H9 (cell line): Measurements from ENCODE around the gene ABL2. TPM values are rescaled to one million over a fixed set of nuclear protein-coding genes. Genes with fewer than 3 reads are reported as not detected.

Experiments used
- DNase-seq: peaks from one replicate; pipeline ENCODE4 v3.0.0-alpha.2; 2017
- H2AFZ ChIP-seq: one replicate; pipeline ENCODE4 v1.6.1; 2013; ENCODE audit warnings: mild to moderate bottlenecking, low read length, control low read depth, moderate library complexity
- H2AK5ac ChIP-seq: 2 replicates; pipeline ENCODE4 v1.6.1; 2013; ENCODE audit warnings: low read length, control low read depth, mixed read lengths; ENCODE audit not compliant: insufficient read length
- H2BK120ac ChIP-seq: one replicate; pipeline ENCODE4 v1.6.1; 2013; ENCODE audit warnings: low read depth, mild to moderate bottlenecking, low read length, control low read depth, inconsistent platforms; ENCODE audit not compliant: poor library complexity, severe bottlenecking
- H2BK12ac ChIP-seq: 2 replicates; pipeline ENCODE4 v1.6.1; 2013; ENCODE audit warnings: low read length, control low read depth, mixed read lengths, low read depth; ENCODE audit not compliant: insufficient read length
- H2BK15ac ChIP-seq: 2 replicates; pipeline ENCODE4 v1.6.1; 2013; ENCODE audit warnings: low read depth, low read length, control low read depth
- H2BK20ac ChIP-seq: one replicate; pipeline ENCODE4 v1.6.1; 2013; ENCODE audit warnings: low read depth, mild to moderate bottlenecking, low read length, control low read depth, inconsistent platforms; ENCODE audit not compliant: poor library complexity, severe bottlenecking
- H2BK5ac ChIP-seq: 2 replicates; pipeline ENCODE4 v1.6.1; 2013; ENCODE audit warnings: low read length, control low read depth, mixed read lengths; ENCODE audit not compliant: insufficient read length
- H3K14ac ChIP-seq: 2 replicates; pipeline ENCODE4 v1.6.1; 2013; ENCODE audit warnings: low read length, control low read depth; ENCODE audit not compliant: insufficient read depth
- H3K18ac ChIP-seq: 2 replicates; pipeline ENCODE4 v1.6.1; 2013; ENCODE audit warnings: low read depth, mild to moderate bottlenecking, mixed read lengths, low read length, control low read depth; ENCODE audit not compliant: insufficient read length
- H3K23ac ChIP-seq: 2 replicates; pipeline ENCODE4 v1.6.1; 2013; ENCODE audit warnings: low read length, control low read depth, mixed read lengths, low read depth; ENCODE audit not compliant: insufficient read length
- H3K23me2 ChIP-seq: 2 replicates; pipeline ENCODE4 v1.6.1; 2013; ENCODE audit warnings: low read depth, mild to moderate bottlenecking, mixed read lengths, low read length, control low read depth; ENCODE audit not compliant: insufficient read length, poor library complexity, severe bottlenecking
- H3K27ac ChIP-seq: 2 replicates; pipeline ENCODE4 v1.5.1; 2013; ENCODE audit warnings: low read length, control low read depth, mixed read lengths, low read depth; ENCODE audit not compliant: insufficient read length
- H3K27me3 ChIP-seq: 2 replicates; pipeline ENCODE4 v1.6.1; 2013; ENCODE audit warnings: low read length, control low read depth, inconsistent platforms; ENCODE audit not compliant: insufficient read depth
- H3K4ac ChIP-seq: 2 replicates; pipeline ENCODE4 v1.6.1; 2013; ENCODE audit warnings: low read depth, mild to moderate bottlenecking, control low read depth, inconsistent platforms, low read length, moderate library complexity
- H3K4me1 ChIP-seq: 2 replicates; pipeline ENCODE4 v1.6.1; 2013; ENCODE audit warnings: low read length, control low read depth, inconsistent platforms; ENCODE audit not compliant: insufficient read depth
- H3K4me2 ChIP-seq: 2 replicates; pipeline ENCODE4 v1.6.1; 2013; ENCODE audit warnings: low read length, control low read depth, mixed read lengths; ENCODE audit not compliant: insufficient read length, insufficient read depth
- H3K56ac ChIP-seq: 2 replicates; pipeline ENCODE4 v1.6.1; 2013; ENCODE audit warnings: low read depth, mild to moderate bottlenecking, mixed read lengths, low read length, control low read depth; ENCODE audit not compliant: insufficient read length
- H3K79me1 ChIP-seq: 2 replicates; pipeline ENCODE4 v1.6.1; 2013; ENCODE audit warnings: low read depth, mild to moderate bottlenecking, moderate library complexity, low read length, control low read depth, inconsistent platforms; ENCODE audit not compliant: insufficient read depth, poor library complexity, severe bottlenecking
- H3K79me2 ChIP-seq: 2 replicates; pipeline ENCODE4 v1.6.1; 2013; ENCODE audit warnings: low read length, control low read depth, inconsistent platforms; ENCODE audit not compliant: insufficient read depth
- H3K9ac ChIP-seq: 2 replicates; pipeline ENCODE4 v1.6.1; 2013; ENCODE audit warnings: low read length, control low read depth, mixed read lengths; ENCODE audit not compliant: insufficient read length; ENCODE audit errors: extremely low read depth
- H3K9me3 ChIP-seq: one replicate; pipeline ENCODE4 v1.6.1; 2013; ENCODE audit warnings: low read depth, low read length, inconsistent platforms; ENCODE audit not compliant: control insufficient read depth
- H3T11ph ChIP-seq: one replicate; pipeline ENCODE4 v1.6.1; 2013; ENCODE audit warnings: mild to moderate bottlenecking, low read length, control low read depth, inconsistent platforms
- H4K20me1 ChIP-seq: one replicate; pipeline ENCODE4 v1.6.1; 2013; ENCODE audit not compliant: control insufficient read depth, insufficient read length, insufficient read depth
- H4K5ac ChIP-seq: 2 replicates; pipeline ENCODE4 v1.6.1; 2013; ENCODE audit warnings: low read depth, mild to moderate bottlenecking, mixed read lengths, low read length, control low read depth; ENCODE audit not compliant: insufficient read length
- H4K8ac ChIP-seq: replicated peaks from 2 replicates; pipeline ENCODE4 v1.6.1; 2013; ENCODE audit warnings: low read length, control low read depth, mixed read lengths, low read depth; ENCODE audit not compliant: insufficient read length
- H4K91ac ChIP-seq: 2 replicates; pipeline ENCODE4 v1.6.1; 2013; ENCODE audit warnings: low read depth, mild to moderate bottlenecking, moderate library complexity, mixed read lengths, low read length, control low read depth; ENCODE audit not compliant: insufficient read length
- H3K27ac Mint-ChIP-seq, 3 experiments: 2 replicates in 2 of 3; 3 replicates in 1 of 3; pipeline ENCODE4 v1.8.0; 2020 to 2021; ENCODE audit warnings: mixed read lengths in 3 of 3, mild to moderate bottlenecking in 1 of 3, moderate library complexity in 1 of 3
- H3K27me3 Mint-ChIP-seq: 2 replicates; pipeline ENCODE4 v1.8.0; 2021; ENCODE audit warnings: low read depth, mild to moderate bottlenecking, moderate library complexity, mixed read lengths
- H3K36me3 Mint-ChIP-seq, 3 experiments: 2 replicates in 2 of 3; 3 replicates in 1 of 3; pipeline ENCODE4 v1.8.0; 2020 to 2021; ENCODE audit warnings: low read depth in 3 of 3, mixed read lengths in 3 of 3; ENCODE audit not compliant: insufficient read depth in 1 of 3
- H3K4me1 Mint-ChIP-seq, 2 experiments: 2 replicates each; pipeline ENCODE4 v1.8.0; 2020; ENCODE audit warnings: mixed read lengths in 2 of 2
- H3K4me3 Mint-ChIP-seq, 2 experiments: 2 replicates in 1 of 2; 3 replicates in 1 of 2; pipeline ENCODE4 v1.8.0; 2020 to 2021; ENCODE audit warnings: mild to moderate bottlenecking in 2 of 2, mixed read lengths in 2 of 2, moderate library complexity in 1 of 2
- H3K9me3 Mint-ChIP-seq, 2 experiments: 2 replicates in 1 of 2; 3 replicates in 1 of 2; pipeline ENCODE4 v1.8.0; 2020; ENCODE audit warnings: mild to moderate bottlenecking in 2 of 2, mixed read lengths in 2 of 2, moderate library complexity in 1 of 2
- WGBS: extraction: QIAGEN DNeasy Blood & Tissue Kit; methylation state at CpG from one replicate; pipeline ENCODE4 v1.1.7; 2013; ENCODE audit warnings: missing lambda C conversion rate, low lambda C conversion rate, mixed read lengths; ENCODE audit not compliant: insufficient read length; ENCODE audit errors: extremely low coverage; 5-methylcytosine and 5-hydroxymethylcytosine counted together
- total RNA-seq: library from RNA; stranded (reverse); gene quantifications from 2 replicates; pipeline ENCODE4 v1.2.1, GENCODE V29; 2021
- TF ChIP-seq, protein P1 (sequence below): fragments of 200-600 bp; sonication (generic); conservative IDR thresholded peaks from 3 replicates; pipeline ENCODE4 v1.8.0; 2021; ENCODE audit warnings: antibody characterized with exemption, mild to moderate bottlenecking

ABL2 gene
- total RNA-seq, 1 experiment from 2014 or later, result 21.2 TPM

DNA sequence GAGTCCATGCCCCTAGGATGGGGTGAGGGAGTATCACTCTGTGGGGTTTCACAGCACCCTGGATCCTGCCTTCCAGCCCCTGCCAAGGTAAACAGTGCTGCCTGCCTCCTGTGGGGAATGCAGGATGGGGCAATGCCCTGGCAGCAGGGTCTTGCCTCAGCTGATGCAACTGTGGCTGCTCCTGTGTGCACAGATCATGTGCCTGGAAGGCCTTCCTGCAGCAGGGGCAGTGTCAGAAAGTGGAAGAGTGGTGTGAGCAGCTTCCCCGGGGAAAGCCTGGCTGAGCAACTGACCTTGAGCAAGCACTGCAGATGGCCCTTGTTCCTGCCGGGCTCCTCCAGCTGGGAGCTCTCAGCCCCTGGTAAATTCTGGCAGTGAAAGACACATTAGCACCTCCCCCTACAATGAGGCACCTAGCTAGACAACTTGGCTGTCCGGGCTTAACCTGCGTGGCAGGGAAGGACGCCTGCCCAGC is 137.7 kb downstream of the ABL2 start:
- Histone ChIP-seq H2BK20ac (no peak overlapping the region), H2BK12ac (no peak overlapping the region), H2BK5ac (no peak overlapping the region), H2BK15ac (no peak overlapping the region), H3K14ac (no peak overlapping the region; the same call in 1 of the 2 replicates), H2AFZ (no peak overlapping the region), H3K9me3 (no peaks in the 10 kb centered on the region), H3K4me1 (peaks cover 10% of the 10 kb centered on the region; the same call in 1 of the 2 replicates), H3K23ac (no peak overlapping the region), H3K27ac (no peak overlapping the region), H3K4ac (no peak overlapping the region), H4K20me1 (no peaks in the 10 kb centered on the region), H2BK120ac (no peak overlapping the region), H4K5ac (no peak overlapping the region), H3K18ac (no peak overlapping the region), H4K91ac (no peak overlapping the region), H3K56ac (no peak overlapping the region), H4K8ac (no peak overlapping the region), H3K9ac (no peak overlapping the region), H3K23me2 (peaks cover 4% of the 10 kb centered on the region), H3K4me2 (no peak overlapping the region), H3K79me2 (no peaks in the 10 kb centered on the region; the same call in 1 of the 2 replicates), H3K79me1 (no peaks in the 10 kb centered on the region), H3K27me3 (no peaks in the 10 kb centered on the region), H3T11ph (no peak overlapping the region), H2AK5ac (no peak overlapping the region)
- Mint-ChIP-seq H3K4me1 (peaks cover 24 to 27% of the 10 kb centered on the region in 2 experiments), H3K27ac (no peak overlapping the region), H3K27me3 (no peaks in the 10 kb centered on the region), H3K36me3 (peaks cover 29 to 69% (median 53%) of the 10 kb centered on the region in 3 experiments; a peak in 6 of 7 replicates), H3K9me3 (no peaks in the 10 kb centered on the region; a peak in 1 of 5 replicates), H3K4me3 (no peak overlapping the region)
- TF ChIP-seq, protein P1, sequence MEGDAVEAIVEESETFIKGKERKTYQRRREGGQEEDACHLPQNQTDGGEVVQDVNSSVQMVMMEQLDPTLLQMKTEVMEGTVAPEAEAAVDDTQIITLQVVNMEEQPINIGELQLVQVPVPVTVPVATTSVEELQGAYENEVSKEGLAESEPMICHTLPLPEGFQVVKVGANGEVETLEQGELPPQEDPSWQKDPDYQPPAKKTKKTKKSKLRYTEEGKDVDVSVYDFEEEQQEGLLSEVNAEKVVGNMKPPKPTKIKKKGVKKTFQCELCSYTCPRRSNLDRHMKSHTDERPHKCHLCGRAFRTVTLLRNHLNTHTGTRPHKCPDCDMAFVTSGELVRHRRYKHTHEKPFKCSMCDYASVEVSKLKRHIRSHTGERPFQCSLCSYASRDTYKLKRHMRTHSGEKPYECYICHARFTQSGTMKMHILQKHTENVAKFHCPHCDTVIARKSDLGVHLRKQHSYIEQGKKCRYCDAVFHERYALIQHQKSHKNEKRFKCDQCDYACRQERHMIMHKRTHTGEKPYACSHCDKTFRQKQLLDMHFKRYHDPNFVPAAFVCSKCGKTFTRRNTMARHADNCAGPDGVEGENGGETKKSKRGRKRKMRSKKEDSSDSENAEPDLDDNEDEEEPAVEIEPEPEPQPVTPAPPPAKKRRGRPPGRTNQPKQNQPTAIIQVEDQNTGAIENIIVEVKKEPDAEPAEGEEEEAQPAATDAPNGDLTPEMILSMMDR, result no peak
- no CpG with 5 or more reads among the region's 5 CpGs for WGBS
- DNase-seq, result no peak
